NCI-H1694 treated with DMSO at 0.1 percent for 48 hours (cell line): ENCODE results near the gene DNAJC27.
"Not testable (repeated sequence)": the region's sequence is repeated elsewhere in the genome, so short reads cannot be mapped to it uniquely, and the experiment has no call there.

Experiments
- DNase-seq: peaks from one replicate; lab custom pipeline; 2025; lab: John Stamatoyannopoulos, UW

DNAJC27 gene

GRCh38 chr2:24971536-24972314 is at the start of gene DNAJC27:
Gene DNAJC27, minus strand, starts transcription at chr2:24971955. Its CDS starts 51 bp downstream, at chr2:24971904.
- peak; percentile 92 for DNase-seq

- no peak for DNase-seq
These were observed 46.9 kb upstream of the DNAJC27 start for GRCh38 chr2:25018681-25019080.

- DNase-seq = no peak
These were observed 42.9 kb upstream of the DNAJC27 start for GRCh38 chr2:25014631-25015030.

- DNase-seq = not testable (repeated sequence)
These were observed 39.6 kb upstream of the DNAJC27 start for GRCh38 chr2:25011342-25011741.

GRCh38 chr2:25009954-25010353 is 38.2 kb upstream of the DNAJC27 start:
- DNase-seq = no peak

GRCh38 chr2:25002066-25002465 is 30.3 kb upstream of the DNAJC27 start:
- DNase-seq = no peak

- no peak for DNase-seq
These were observed 29.5 kb upstream of the DNAJC27 start for GRCh38 chr2:25001325-25001637.

GRCh38 chr2:25000503-25001324 is 29.0 kb upstream of the DNAJC27 start:
- DNase-seq = no peak

- no peak for DNase-seq
These were observed 28.3 kb upstream of the DNAJC27 start for GRCh38 chr2:25000036-25000435.

GRCh38 chr2:24999097-24999496 is 27.3 kb upstream of the DNAJC27 start:
- not testable (repeated sequence) for DNase-seq

GRCh38 chr2:24994146-24994724 is 22.5 kb upstream of the DNAJC27 start:
- DNase-seq = no peak

- no peak for DNase-seq
These were observed 21.8 kb upstream of the DNAJC27 start for GRCh38 chr2:24993406-24994145.

GRCh38 chr2:24986372-24986771 is 14.6 kb upstream of the DNAJC27 start:
- no peak for DNase-seq

GRCh38 chr2:24985511-24985910 is 13.8 kb upstream of the DNAJC27 start:
- no peak for DNase-seq

- DNase-seq = no peak
These were observed 13.2 kb upstream of the DNAJC27 start for GRCh38 chr2:24984912-24985311.

- no peak for DNase-seq
These were observed 9.8 kb upstream of the DNAJC27 start for GRCh38 chr2:24981411-24982136.

GRCh38 chr2:24978661-24979060 is 6.9 kb upstream of the DNAJC27 start:
- DNase-seq = no peak

- DNase-seq = no peak
These were observed 5.9 kb upstream of the DNAJC27 start for GRCh38 chr2:24977631-24978030.

- no peak for DNase-seq
These were observed 2.1 kb upstream of the DNAJC27 start for GRCh38 chr2:24973812-24974211.

- peak; percentile 25 for DNase-seq
These were observed 683 bp upstream of the DNAJC27 start for GRCh38 chr2:24972315-24972961.

- no peak for DNase-seq
These were observed 544 bp downstream of the DNAJC27 start for GRCh38 chr2:24971286-24971535.
